Chondrocyte (in vitro differentiated cells): ENCODE results near the gene TRPV2. TPM values are rescaled to one million over a fixed set of nuclear protein-coding genes. Genes with fewer than 3 reads are reported as not detected.

Experiments
- DNase-seq: peaks from one replicate; pipeline ENCODE4 v3.0.0; 2021; ENCODE audit warnings: mixed read lengths, low spot score
- H3K27ac Mint-ChIP-seq: one replicate; pipeline ENCODE4 v1.8.0; 2021; ENCODE audit warnings: mild to moderate bottlenecking, moderate library complexity, mixed read lengths; ENCODE audit not compliant: unreplicated experiment
- H3K27me3 Mint-ChIP-seq: 2 replicates; pipeline ENCODE4 v1.8.0; 2021; ENCODE audit warnings: low read depth, mixed read lengths
- H3K36me3 Mint-ChIP-seq: 2 replicates; pipeline ENCODE4 v1.8.0; 2021; ENCODE audit warnings: low read depth, mixed read lengths
- H3K4me1 Mint-ChIP-seq: 2 replicates; pipeline ENCODE4 v1.8.0; 2021; ENCODE audit warnings: low read depth, mild to moderate bottlenecking, mixed read lengths
- H3K4me3 Mint-ChIP-seq: one replicate; pipeline ENCODE4 v1.8.0; 2021; ENCODE audit warnings: mild to moderate bottlenecking, moderate library complexity, mixed read lengths; ENCODE audit not compliant: unreplicated experiment
- H3K9me3 Mint-ChIP-seq: 2 replicates; pipeline ENCODE4 v1.8.0; 2021; ENCODE audit warnings: low read depth, mixed read lengths
- total RNA-seq: library from RNA; stranded (reverse); gene quantifications from 3 replicates; pipeline ENCODE4 v1.2.1, GENCODE V29; 2021
- TF ChIP-seq, protein P1 (sequence below): fragments of 200-600 bp; sonication (generic); IDR thresholded peaks from 2 replicates; pipeline ENCODE4 v1.5.0; 2021; ENCODE audit warnings: antibody characterized with exemption, mild to moderate bottlenecking, moderate library complexity

The TRPV2 gene
- total RNA-seq, 1 donor from 2014 or later = 43.5 TPM

DNA sequence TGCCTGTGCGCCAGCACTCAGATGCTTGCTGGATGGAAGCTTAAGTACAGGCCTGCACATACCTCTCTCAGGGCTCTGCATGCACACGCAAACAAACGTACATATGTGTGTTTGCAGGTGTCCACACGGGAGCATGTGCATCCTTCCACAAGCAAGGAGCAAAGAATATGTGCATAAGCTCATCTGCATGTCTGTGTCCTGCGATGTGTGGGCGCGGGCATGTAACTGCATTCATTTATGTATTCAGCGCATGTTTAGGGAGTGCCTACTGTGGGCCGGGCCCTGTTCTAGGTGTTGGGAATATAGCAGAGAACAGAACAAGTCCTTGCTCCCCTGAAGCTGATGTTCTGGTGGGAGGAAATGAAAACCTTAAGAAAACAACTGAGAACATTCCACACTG, 13.7 kb downstream of the TRPV2 start:
- no peaks in the 10 kb centered on the region for H3K9me3 Mint-ChIP-seq
- no peak overlapping the region for H3K27ac Mint-ChIP-seq
- DNase-seq = no peak
- no peak overlapping the region for H3K4me3 Mint-ChIP-seq
- H3K27me3 Mint-ChIP-seq = no peaks in the 10 kb centered on the region
- TF ChIP-seq, protein P1, sequence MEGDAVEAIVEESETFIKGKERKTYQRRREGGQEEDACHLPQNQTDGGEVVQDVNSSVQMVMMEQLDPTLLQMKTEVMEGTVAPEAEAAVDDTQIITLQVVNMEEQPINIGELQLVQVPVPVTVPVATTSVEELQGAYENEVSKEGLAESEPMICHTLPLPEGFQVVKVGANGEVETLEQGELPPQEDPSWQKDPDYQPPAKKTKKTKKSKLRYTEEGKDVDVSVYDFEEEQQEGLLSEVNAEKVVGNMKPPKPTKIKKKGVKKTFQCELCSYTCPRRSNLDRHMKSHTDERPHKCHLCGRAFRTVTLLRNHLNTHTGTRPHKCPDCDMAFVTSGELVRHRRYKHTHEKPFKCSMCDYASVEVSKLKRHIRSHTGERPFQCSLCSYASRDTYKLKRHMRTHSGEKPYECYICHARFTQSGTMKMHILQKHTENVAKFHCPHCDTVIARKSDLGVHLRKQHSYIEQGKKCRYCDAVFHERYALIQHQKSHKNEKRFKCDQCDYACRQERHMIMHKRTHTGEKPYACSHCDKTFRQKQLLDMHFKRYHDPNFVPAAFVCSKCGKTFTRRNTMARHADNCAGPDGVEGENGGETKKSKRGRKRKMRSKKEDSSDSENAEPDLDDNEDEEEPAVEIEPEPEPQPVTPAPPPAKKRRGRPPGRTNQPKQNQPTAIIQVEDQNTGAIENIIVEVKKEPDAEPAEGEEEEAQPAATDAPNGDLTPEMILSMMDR = no peak
- H3K36me3 Mint-ChIP-seq = peaks cover 2% of the 10 kb centered on the region
- H3K4me1 Mint-ChIP-seq = peaks cover 5% of the 10 kb centered on the region

DNA sequence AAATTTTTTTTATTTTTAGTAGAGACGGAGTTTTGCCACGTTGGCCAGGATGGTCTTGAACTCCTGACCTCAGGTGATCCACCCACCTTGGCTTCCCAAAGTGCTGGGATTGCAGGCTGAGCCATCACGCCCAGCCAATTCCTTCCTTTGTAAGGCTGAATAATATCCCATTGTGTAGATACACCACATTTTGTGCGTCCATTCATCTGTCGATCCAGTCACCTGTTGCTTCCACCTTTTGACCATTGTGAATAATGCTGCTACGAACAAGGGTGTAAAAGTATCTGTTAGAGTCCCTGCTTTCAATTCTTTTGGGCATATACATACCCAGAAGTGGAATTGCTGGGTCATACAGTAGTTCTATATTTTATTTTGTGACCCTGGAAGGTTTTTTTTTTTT, 15.3 kb downstream of the TRPV2 start:
- Mint-ChIP-seq H3K9me3 (no peaks in the 10 kb centered on the region), H3K27me3 (no peaks in the 10 kb centered on the region), H3K4me1 (peaks cover 5% of the 10 kb centered on the region), H3K36me3 (peaks cover 2% of the 10 kb centered on the region), H3K27ac (no peak overlapping the region), H3K4me3 (no peak overlapping the region)
- no peak for DNase-seq
- TF ChIP-seq, protein P1 = no peak

DNA sequence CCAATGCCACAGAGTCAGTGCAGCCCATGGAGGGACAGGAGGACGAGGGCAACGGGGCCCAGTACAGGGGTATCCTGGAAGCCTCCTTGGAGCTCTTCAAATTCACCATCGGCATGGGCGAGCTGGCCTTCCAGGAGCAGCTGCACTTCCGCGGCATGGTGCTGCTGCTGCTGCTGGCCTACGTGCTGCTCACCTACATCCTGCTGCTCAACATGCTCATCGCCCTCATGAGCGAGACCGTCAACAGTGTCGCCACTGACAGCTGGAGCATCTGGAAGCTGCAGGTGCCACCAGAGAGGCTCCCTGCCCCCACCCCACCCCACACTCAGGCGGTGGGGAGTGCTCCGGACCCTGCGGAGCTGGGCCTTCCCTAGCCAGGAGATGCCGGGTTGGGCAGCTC, 16.6 kb downstream of the TRPV2 start:
- no peaks in the 10 kb centered on the region for H3K27me3 Mint-ChIP-seq

DNA sequence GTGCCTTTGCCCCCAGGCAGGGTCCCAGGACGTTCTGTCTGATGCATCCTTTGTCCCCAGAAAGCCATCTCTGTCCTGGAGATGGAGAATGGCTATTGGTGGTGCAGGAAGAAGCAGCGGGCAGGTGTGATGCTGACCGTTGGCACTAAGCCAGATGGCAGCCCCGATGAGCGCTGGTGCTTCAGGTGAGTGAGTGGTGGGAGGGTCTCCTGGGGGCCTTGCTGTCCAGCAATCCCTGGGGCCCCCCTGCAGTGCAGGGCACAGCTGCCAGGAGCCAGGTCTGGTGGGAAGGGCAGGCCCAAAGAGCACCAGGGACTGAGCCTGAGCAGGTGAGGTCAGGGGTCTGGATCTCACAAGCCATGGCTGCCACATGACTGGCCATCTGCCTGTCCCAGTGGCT, 18.1 kb downstream of the TRPV2 start:
- DNase-seq = no peak
- Mint-ChIP-seq H3K4me1 (peaks cover 10% of the 10 kb centered on the region), H3K9me3 (no peaks in the 10 kb centered on the region), H3K4me3 (no peak overlapping the region), H3K36me3 (peaks cover 2% of the 10 kb centered on the region), H3K27ac (no peak overlapping the region), H3K27me3 (no peaks in the 10 kb centered on the region)
- TF ChIP-seq, protein P1 = no peak

More for the DNA sequence above, 16.6 kb downstream of the TRPV2 start:
- no peak for DNase-seq
- peaks cover 2% of the 10 kb centered on the region for H3K36me3 Mint-ChIP-seq
- no peak overlapping the region for H3K4me3 Mint-ChIP-seq
- TF ChIP-seq, protein P1 = no peak
- no peaks in the 10 kb centered on the region for H3K9me3 Mint-ChIP-seq
- H3K4me1 Mint-ChIP-seq = peaks cover 5% of the 10 kb centered on the region
- H3K27ac Mint-ChIP-seq = no peak overlapping the region

DNA sequence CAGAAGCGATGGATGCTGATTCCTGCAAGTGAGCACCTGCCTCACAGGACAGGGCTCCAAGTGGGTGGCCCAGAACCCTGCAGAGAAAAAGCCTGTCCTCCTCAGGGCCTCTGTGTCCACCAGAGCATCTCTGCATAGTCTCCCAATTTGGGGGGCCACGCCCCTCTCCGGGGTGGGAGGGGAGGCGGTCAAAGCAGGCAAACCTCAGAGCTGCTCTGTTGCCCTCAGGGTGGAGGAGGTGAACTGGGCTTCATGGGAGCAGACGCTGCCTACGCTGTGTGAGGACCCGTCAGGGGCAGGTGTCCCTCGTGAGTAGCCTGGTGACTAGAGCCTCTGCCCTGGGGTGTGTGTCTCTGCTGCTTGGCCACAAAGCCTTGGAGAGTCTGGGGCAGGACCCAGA, 19.3 kb downstream of the TRPV2 start:
- DNase-seq = no peak
- Mint-ChIP-seq H3K36me3 (peaks cover 3% of the 10 kb centered on the region), H3K9me3 (no peaks in the 10 kb centered on the region), H3K4me3 (no peak overlapping the region), H3K4me1 (peaks cover 9% of the 10 kb centered on the region), H3K27ac (no peak overlapping the region), H3K27me3 (no peaks in the 10 kb centered on the region)
- TF ChIP-seq, protein P1 = no peak
